ENCODE data around the gene CCDC91. TPM values are rescaled to one million over a fixed set of nuclear protein-coding genes. Genes with fewer than 3 reads are reported as not detected.
A peak's percentile ranks its signal among the peaks of the same experiment; 100 is the strongest.

Gene CCDC91
- total and polyA plus RNA-seq, 2 of the 4 experiments (the other 2 are of a cell fraction) = 8.6 to 14.7 TPM

DNA sequence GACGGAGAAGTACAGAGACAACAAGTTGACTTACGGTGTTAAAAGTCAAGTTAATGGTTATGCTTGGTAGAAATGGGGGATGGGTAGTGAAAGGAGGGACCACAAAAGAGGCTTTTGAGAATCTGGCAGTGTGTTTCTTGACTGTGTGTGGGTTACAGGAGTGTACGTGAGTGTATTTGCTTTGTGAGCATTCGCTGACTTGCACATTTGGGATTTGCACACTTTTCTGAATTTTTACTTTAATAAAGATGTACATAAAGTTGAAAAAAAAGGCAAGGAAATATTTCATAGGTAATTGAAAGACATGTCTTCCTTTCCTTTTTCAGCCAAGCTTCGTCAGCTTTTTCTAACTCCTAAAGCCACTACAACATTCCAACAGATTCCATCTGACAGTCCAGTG lies 28.6 kb upstream of the CCDC91 start:
- in situ Hi-C loops (cut with MboI; ENCODE audit: low sequenced_read_pairs) (no loop called here), dilution Hi-C loops (cut with HindIII; ENCODE audit: low sequenced_read_pairs, unreplicated experiment) (no loop called here), intact Hi-C loops (cut with micrococcal nuclease) (no loop called here)
- no peak overlapping the region for H4K91ac ChIP-seq (ENCODE audit: insufficient read depth, low read depth, low read length)
- no peaks in the 10 kb centered on the region for H4K20me1 ChIP-seq (ENCODE audit: insufficient read depth, low read length)
- BruUV-seq (replicated peaks) = no TSS peak
- H3K9ac ChIP-seq (ENCODE audit: low read depth, low read length) = no peak overlapping the region
- ChIA-PET CTCF (no interaction called here), POLR2A (ENCODE audit: unreplicated experiment) (no interaction called here)
- H2BK15ac ChIP-seq (ENCODE audit: low read depth, low read length) = no peak overlapping the region
- no peaks in the 10 kb centered on the region for H3K9me1 ChIP-seq (ENCODE audit: insufficient read depth, low read length)
- TF ChIP-seq RFX5 (IDR thresholded peaks at IDR 0.05; ENCODE audit: low read depth, low read length) (no peak), MAFK (IDR thresholded peaks at IDR 0.05; ENCODE audit: low read depth, low read length) (peak; percentile 37)
- H2BK20ac ChIP-seq (ENCODE audit: low read depth, low read length) = no peak overlapping the region
- no peaks in the 10 kb centered on the region for H3K9me3 ChIP-seq (ENCODE audit: control insufficient read depth, insufficient read depth, low read length)
- H4K5ac ChIP-seq (ENCODE audit: low read depth, low read length) = no peak overlapping the region
- H3K27ac ChIP-seq (ENCODE audit: insufficient read depth, low read length) = no peak overlapping the region
- no peak overlapping the region for H3K56ac ChIP-seq (ENCODE audit: extremely low read depth, insufficient read depth, low read length)
- no peak overlapping the region for H2AFZ ChIP-seq (replicated peaks; ENCODE audit: low read length, poor library complexity)
- H2BK5ac ChIP-seq (ENCODE audit: low read depth, low read length, poor library complexity, severe bottlenecking) = no peak overlapping the region
- H2AK9ac ChIP-seq (replicated peaks; ENCODE audit: low read depth, low read length, poor library complexity) = no peak overlapping the region
- no peak overlapping the region for H2BK120ac ChIP-seq (ENCODE audit: low read depth, low read length)
- H3K27me3 ChIP-seq (ENCODE audit: control insufficient read depth, insufficient read depth, low read length) = no peaks in the 10 kb centered on the region
- DNase-seq (no peak), ATAC-seq (ENCODE audit: low read depth) (no peak)
- H3K14ac ChIP-seq (replicated peaks; ENCODE audit: low read depth, low read length) = no peak overlapping the region
- H3K23ac ChIP-seq (ENCODE audit: low read depth, low read length) = no peak overlapping the region
- H3K4me1 ChIP-seq (ENCODE audit: control insufficient read depth, insufficient read depth, low read length) = no peaks in the 10 kb centered on the region
- no peak overlapping the region for H3K4me3 ChIP-seq (ENCODE audit: insufficient read depth, low read depth, low read length)
- no peaks in the 10 kb centered on the region for H3K36me3 ChIP-seq (ENCODE audit: control insufficient read depth, insufficient read depth, low read length)
- H3K4me2 ChIP-seq (ENCODE audit: low read depth, low read length) = no peak overlapping the region
- H3K18ac ChIP-seq (ENCODE audit: low read depth, low read length) = no peak overlapping the region
- no peaks in the 10 kb centered on the region for H3K79me1 ChIP-seq (ENCODE audit: low read depth in 1 of 2, low read length in 2 of 2)
- 100% methylated on average over 1 of the region's 5 CpGs; no CpG with 5 or more reads in 1 of the 2 experiments for WGBS, 2 experiments (ENCODE audit: extremely low coverage in 2 of 2, insufficient read length in 1 of 2)
- no peak overlapping the region for H4K8ac ChIP-seq (ENCODE audit: low read depth in 2 of 2, low read length in 2 of 2)
- H3K4ac ChIP-seq (ENCODE audit: low read depth, low read length) = no peak overlapping the region
- no peak overlapping the region for H2AK5ac ChIP-seq (ENCODE audit: low read depth, low read length)

Measured in IMR-90 (cell line).